Fibroblast of lung (primary cell): ENCODE data around the gene CHD2. TPM values are rescaled to one million over a fixed set of nuclear protein-coding genes. Genes with fewer than 3 reads are reported as not detected.

ENCODE experiments used
- DNase-seq, 2 donors: peaks; one replicate each; pipeline versions ENCODE4 v3.0.0 to v3.0.0-alpha.2; 2010; ENCODE audit warnings: low read depth in 2 of 2
- H2AFZ ChIP-seq: 2 replicates; pipeline ENCODE4 v1.5.1; 2012; ENCODE audit warnings: low read length, control low read depth, inconsistent platforms
- H3K27ac ChIP-seq: 2 replicates; pipeline ENCODE4 v1.5.1; 2011; ENCODE audit warnings: low read length, control low read depth; ENCODE audit not compliant: insufficient read depth
- H3K27me3 ChIP-seq: 2 replicates; pipeline ENCODE4 v1.5.1; 2011; ENCODE audit warnings: mild to moderate bottlenecking, low read length; ENCODE audit not compliant: control insufficient read depth, insufficient read depth
- H3K36me3 ChIP-seq: 2 replicates; pipeline ENCODE4 v1.5.1; 2011; ENCODE audit warnings: low read length; ENCODE audit not compliant: control insufficient read depth, insufficient read depth
- H3K4me1 ChIP-seq: 2 replicates; pipeline ENCODE4 v1.5.1; 2011; ENCODE audit warnings: low read length; ENCODE audit not compliant: control insufficient read depth, insufficient read depth; ENCODE audit errors: extremely low read depth
- H3K4me2 ChIP-seq: 2 replicates; pipeline ENCODE4 v1.5.1; 2011; ENCODE audit warnings: low read length, control low read depth; ENCODE audit not compliant: insufficient read depth; ENCODE audit errors: extremely low read depth
- H3K4me3 ChIP-seq, 4 experiments: fragments of 200-600 bp in 1 of 4; sonication (generic) in 1 of 4; replicated peaks in 1 of 4; 2 replicates each; pipeline ENCODE4 v1.5.1; 2011 to 2016; ENCODE audit warnings: low read length in 4 of 4, low read depth in 3 of 4, mild to moderate bottlenecking in 3 of 4, control low read depth in 2 of 4, inconsistent platforms in 1 of 4, mixed read lengths in 1 of 4; ENCODE audit not compliant: insufficient read depth in 1 of 4; ENCODE audit errors: control extremely low read depth in 1 of 4
- H3K79me2 ChIP-seq: 2 replicates; pipeline ENCODE4 v1.5.1; 2012; ENCODE audit warnings: mild to moderate bottlenecking, low read length, inconsistent platforms; ENCODE audit not compliant: control insufficient read depth, insufficient read depth
- H3K9ac ChIP-seq: 2 replicates; pipeline ENCODE4 v1.5.1; 2011; ENCODE audit warnings: mild to moderate bottlenecking, low read length, control low read depth; ENCODE audit not compliant: insufficient read depth
- H3K9me3 ChIP-seq: 2 replicates; pipeline ENCODE4 v1.5.1; 2012; ENCODE audit warnings: low read depth, low read length; ENCODE audit not compliant: control insufficient read depth, insufficient read depth
- H4K20me1 ChIP-seq: 2 replicates; pipeline ENCODE4 v1.5.1; 2011; ENCODE audit warnings: low read length; ENCODE audit not compliant: control insufficient read depth, insufficient read depth; ENCODE audit errors: extremely low read depth
- EZH2 ChIP-seq: IDR thresholded peaks from 2 replicates; pipeline ENCODE4 v1.5.1; 2012; ENCODE audit warnings: low read length, control low read depth, mild to moderate bottlenecking; ENCODE audit errors: missing control alignments
- polyA plus RNA-seq, 2 donors: library from polyadenylated mRNA; depleted of rRNA in 1 of 2; stranded (reverse) in 1 of 2; unstranded in 1 of 2; fragments of >200 nt; gene quantifications; 2 replicates each; pipeline ENCODE4 v1.2.1, GENCODE V29; 2011 to 2012; ENCODE audit warnings: missing spikeins in 1 of 2
- total RNA-seq: library from RNA; depleted of rRNA; stranded (reverse); fragments of >200 nt; gene quantifications from 2 replicates; pipeline ENCODE4 v1.2.1, GENCODE V29; 2014
- TF ChIP-seq, protein P1 (sequence below), 2 donors: IDR thresholded peaks in 1 of 2; conservative IDR thresholded peaks in 1 of 2; 1 replicate in 1 of 2; 2 replicates in 1 of 2; pipeline ENCODE4 v1.5.1; 2011 to 2012; ENCODE audit warnings: low read length in 2 of 2, control low read depth in 1 of 2, inconsistent platforms in 1 of 2, low read depth in 1 of 2, mild to moderate bottlenecking in 1 of 2

Gene CHD2
- total and polyA plus RNA-seq, 2 donors (not counting 1 experiment from before 2014, with no cell fraction given) = 36.5 to 92.5 TPM

GRCh38 chr15:93042691-93043378 lies 142.7 kb downstream of the CHD2 start:
- no peak overlapping the region for H3K4me2 ChIP-seq
- H4K20me1 ChIP-seq = no peaks in the 10 kb centered on the region
- no peak for DNase-seq
- TF ChIP-seq, protein P1, sequence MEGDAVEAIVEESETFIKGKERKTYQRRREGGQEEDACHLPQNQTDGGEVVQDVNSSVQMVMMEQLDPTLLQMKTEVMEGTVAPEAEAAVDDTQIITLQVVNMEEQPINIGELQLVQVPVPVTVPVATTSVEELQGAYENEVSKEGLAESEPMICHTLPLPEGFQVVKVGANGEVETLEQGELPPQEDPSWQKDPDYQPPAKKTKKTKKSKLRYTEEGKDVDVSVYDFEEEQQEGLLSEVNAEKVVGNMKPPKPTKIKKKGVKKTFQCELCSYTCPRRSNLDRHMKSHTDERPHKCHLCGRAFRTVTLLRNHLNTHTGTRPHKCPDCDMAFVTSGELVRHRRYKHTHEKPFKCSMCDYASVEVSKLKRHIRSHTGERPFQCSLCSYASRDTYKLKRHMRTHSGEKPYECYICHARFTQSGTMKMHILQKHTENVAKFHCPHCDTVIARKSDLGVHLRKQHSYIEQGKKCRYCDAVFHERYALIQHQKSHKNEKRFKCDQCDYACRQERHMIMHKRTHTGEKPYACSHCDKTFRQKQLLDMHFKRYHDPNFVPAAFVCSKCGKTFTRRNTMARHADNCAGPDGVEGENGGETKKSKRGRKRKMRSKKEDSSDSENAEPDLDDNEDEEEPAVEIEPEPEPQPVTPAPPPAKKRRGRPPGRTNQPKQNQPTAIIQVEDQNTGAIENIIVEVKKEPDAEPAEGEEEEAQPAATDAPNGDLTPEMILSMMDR (conservative IDR thresholded peaks at IDR 0.05 in 1 of 2, IDR thresholded peaks at IDR 0.05 in 1 of 2; ENCODE audit: low read depth in 1 of 2, low read length in 2 of 2) = no peak
- TF ChIP-seq EZH2 = no peak
- no peaks in the 10 kb centered on the region for H3K36me3 ChIP-seq
- no peaks in the 10 kb centered on the region for H3K79me2 ChIP-seq
- H3K4me3 ChIP-seq = no peak overlapping the region
- no peaks in the 10 kb centered on the region for H3K27me3 ChIP-seq
- no peak overlapping the region for H2AFZ ChIP-seq
- no peak overlapping the region for H3K27ac ChIP-seq
- no peak overlapping the region for H3K9ac ChIP-seq
- H3K9me3 ChIP-seq = no peaks in the 10 kb centered on the region
- H3K4me1 ChIP-seq = no peaks in the 10 kb centered on the region

DNA sequence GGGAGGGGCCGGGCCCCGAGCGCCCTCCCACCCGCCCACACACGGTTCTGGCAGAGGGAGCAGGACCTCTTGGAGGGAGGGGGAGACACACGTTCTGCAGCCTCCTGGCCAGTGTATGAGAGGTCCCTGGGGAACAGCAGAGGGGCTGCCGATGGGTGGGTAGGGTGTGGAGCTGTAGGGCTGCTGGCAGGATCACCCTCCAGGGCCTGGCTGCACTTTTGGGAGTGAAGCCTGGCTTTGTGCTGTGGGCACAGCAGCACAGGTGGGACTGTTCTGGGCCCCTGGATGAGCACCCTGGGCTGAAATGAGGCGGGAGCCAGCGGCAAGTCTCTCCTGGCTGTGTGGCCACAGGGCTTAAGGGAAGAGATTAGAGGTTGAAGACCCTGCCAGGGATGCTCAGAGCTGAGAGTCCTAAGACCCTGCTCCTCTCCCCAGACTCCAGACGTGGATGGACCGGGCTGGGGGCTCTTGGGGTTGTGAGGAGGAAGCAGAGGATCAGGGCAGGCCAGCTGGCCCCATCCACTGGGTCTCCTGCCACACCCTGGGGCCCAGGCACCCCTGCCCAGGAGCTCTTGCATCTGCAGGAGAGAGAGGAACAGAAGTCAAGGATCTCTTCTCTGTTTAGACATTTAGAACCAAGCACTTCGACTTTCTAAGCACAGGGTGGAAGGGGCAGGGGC lies 143.6 kb downstream of the CHD2 start:
- no peaks in the 10 kb centered on the region for H3K79me2 ChIP-seq

More for the DNA sequence above, 143.6 kb downstream of the CHD2 start:
- TF ChIP-seq, protein P1 (conservative IDR thresholded peaks at IDR 0.05 in 1 of 2, IDR thresholded peaks at IDR 0.05 in 1 of 2; ENCODE audit: low read depth in 1 of 2, low read length in 2 of 2) = no peak
- TF ChIP-seq EZH2 = no peak
- Histone ChIP-seq H3K9me3 (no peaks in the 10 kb centered on the region), H4K20me1 (no peaks in the 10 kb centered on the region), H3K27me3 (no peaks in the 10 kb centered on the region), H2AFZ (no peak overlapping the region), H3K9ac (no peak overlapping the region), H3K4me1 (no peaks in the 10 kb centered on the region), H3K27ac (no peak overlapping the region), H3K36me3 (no peaks in the 10 kb centered on the region), H3K4me2 (no peak overlapping the region), H3K4me3 (no peak overlapping the region)
- DNase-seq = no peak
